MM.1S (cell line): Measurements from ENCODE around the gene SCYGR4.

Source experiments
- CTCF ChIP-seq: fragments of 300-600 bp; sonication (generic); IDR thresholded peaks from 2 replicates; pipeline ENCODE4 v1.5.1; 2016; ENCODE audit warnings: antibody characterized with exemption, low read length, mixed read lengths
- EZH2 ChIP-seq: fragments of 300-600 bp; sonication (generic); optimal IDR thresholded peaks from 2 replicates; pipeline ENCODE3; 2017; ENCODE audit warnings: low read depth, mild to moderate bottlenecking, antibody characterized with exemption, low read length, mixed read lengths

GRCh38 chr2:227615181-227615580 lies 2.1 kb upstream of the SCYGR4 start:
- TF ChIP-seq EZH2 (no peak), CTCF (no peak)
